Activated naive CD4-positive, alpha-beta T cell treated with anti-CD3 and anti-CD28 coated beads, Interleukin-2, amount 10 ng/mL, durations not matched to agents 7 days and 5 days (primary cell): Measurements from ENCODE around the gene SPTB.

ENCODE experiments used
- CTCF ChIA-PET: fragments of 350-600 bp; sonication (Branson Sonifier 250); formaldehyde crosslinking; loops from one replicate; lab custom pipeline; 2021; ENCODE audit warnings: antibody characterized with exemption; lab: Charles Lee
- DNase-seq: peaks from one replicate; pipeline ENCODE4 v3.0.0-alpha.2; 2020
- H3K27ac Mint-ChIP-seq: one replicate; pipeline ENCODE4 v1.8.0; 2021; ENCODE audit warnings: mild to moderate bottlenecking, moderate library complexity, mixed read lengths
- H3K27me3 Mint-ChIP-seq: one replicate; pipeline ENCODE4 v1.8.0; 2021; ENCODE audit warnings: mild to moderate bottlenecking, mixed read lengths
- H3K36me3 Mint-ChIP-seq: one replicate; pipeline ENCODE4 v1.8.0; 2021; ENCODE audit warnings: mixed read lengths
- H3K4me1 Mint-ChIP-seq: one replicate; pipeline ENCODE4 v1.8.0; 2021; ENCODE audit warnings: mixed read lengths
- H3K4me3 Mint-ChIP-seq: one replicate; pipeline ENCODE4 v1.8.0; 2021; ENCODE audit warnings: mild to moderate bottlenecking, moderate library complexity, mixed read lengths
- H3K9me3 Mint-ChIP-seq: one replicate; pipeline ENCODE4 v1.8.0; 2021; ENCODE audit warnings: mixed read lengths

SPTB gene

DNA sequence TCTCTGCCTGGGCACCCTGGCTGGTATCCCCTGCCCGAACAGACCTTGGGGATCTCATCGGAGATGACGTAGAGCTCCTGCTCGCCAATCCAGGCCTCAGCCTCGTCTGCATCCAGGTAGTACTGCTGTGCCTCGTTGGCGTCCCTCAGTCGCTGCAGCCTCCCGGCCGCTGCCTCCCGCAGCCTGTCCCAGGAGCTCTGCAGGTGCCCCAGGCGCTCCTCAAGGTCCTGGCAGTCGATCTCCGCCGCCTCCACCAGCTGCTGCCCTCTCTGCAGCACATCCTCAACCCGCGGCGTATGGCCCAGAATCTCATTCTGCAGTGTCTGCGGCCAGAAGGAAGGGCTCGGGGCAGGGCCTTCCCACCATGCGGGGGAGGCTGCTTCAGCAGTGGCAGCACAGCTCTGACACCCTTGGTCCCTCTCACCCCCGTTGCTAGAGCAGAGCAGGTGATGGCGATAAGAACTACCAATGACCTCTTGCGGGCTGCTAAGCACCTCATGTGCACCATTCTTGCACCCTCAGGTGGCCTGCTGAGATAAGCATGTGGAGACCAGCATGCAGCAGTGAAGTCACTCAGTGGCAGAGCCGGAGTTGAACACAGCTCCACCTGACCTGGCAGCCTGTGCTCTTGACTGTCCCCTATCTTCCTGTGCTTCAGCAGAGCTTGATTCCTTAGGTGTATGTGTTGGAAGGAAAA lies 104.5 kb downstream of the SPTB start:
- DNase-seq = no peak
- Mint-ChIP-seq H3K4me1 (peaks cover 16% of the 10 kb centered on the region), H3K36me3 (no peaks in the 10 kb centered on the region), H3K27ac (no peak overlapping the region), H3K27me3 (peaks cover 27% of the 10 kb centered on the region), H3K9me3 (no peaks in the 10 kb centered on the region), H3K4me3 (no peak overlapping the region)
- CTCF ChIA-PET = interaction anchor here (1.1 to 1.3 kb wide), 3 partner anchors 9 to 15 kb away, joined by 3 to 5 read pairs (median 4); no protein-coding TSS in a partner anchor

DNA sequence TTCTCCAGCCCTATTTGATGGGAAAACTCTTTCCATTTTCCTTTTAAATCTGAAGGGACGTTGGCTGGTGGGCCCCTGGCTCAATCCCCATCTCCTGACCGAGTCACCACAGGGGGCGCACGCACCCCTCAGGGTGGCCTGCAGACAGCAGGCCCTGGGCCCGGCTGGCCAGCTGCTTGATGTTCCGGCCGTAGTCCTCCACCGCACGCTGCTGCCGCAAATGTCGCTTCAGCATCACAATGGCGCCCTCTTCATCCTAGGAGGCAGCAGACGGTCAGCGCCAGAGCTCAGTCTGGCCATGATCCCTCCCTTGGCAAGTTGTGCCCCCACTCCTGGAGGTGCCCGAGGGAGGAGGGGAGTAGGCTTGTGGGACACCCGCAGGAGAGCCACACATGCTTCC lies 105.4 kb downstream of the SPTB start:
- Mint-ChIP-seq H3K4me1 (peaks cover 20% of the 10 kb centered on the region), H3K27me3 (peaks cover 23% of the 10 kb centered on the region), H3K4me3 (no peak overlapping the region), H3K36me3 (no peaks in the 10 kb centered on the region), H3K9me3 (no peaks in the 10 kb centered on the region), H3K27ac (no peak overlapping the region)
- CTCF ChIA-PET = no interaction called here
- no peak for DNase-seq

DNA sequence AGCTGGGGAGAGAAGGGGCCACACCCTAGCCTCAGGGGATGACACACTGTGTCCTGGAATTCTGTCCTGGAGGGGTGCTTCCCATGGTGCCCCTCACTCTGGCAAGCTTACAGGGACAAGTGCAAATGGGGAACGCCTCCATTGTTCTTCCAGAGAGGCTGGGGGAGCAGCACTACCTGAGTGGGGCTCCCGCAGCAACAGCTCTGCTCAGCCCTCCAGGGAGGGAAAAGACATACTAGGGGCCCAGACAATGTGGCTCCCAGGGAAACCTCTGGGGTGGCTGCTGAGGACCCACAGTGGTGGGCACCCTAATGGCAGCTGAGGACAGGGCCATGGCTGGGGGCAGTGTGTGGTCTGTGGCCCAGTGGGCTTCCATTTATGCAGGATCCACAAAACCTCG lies 106.1 kb downstream of the SPTB start:
- no peak overlapping the region for H3K27ac Mint-ChIP-seq
- no peaks in the 10 kb centered on the region for H3K36me3 Mint-ChIP-seq

DNA sequence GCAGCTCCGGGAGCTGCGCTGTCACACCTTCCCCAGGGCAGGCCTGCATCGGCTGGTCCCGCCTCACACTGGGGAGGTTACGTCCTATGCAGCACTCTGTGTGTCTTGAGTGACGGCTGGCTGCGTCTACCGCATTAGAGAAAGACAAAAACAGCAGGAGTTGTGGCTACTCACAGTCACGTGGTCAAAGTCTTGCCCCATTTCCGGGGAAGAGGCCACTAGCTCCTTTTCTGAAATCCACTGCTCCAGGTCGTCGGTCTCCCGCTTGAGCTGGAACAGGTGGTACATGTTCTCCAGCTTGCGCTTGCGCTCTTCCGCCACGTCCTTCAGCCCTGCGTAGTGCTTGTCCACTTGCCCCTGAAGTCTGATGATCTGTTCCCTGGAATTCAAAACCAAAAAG lies 106.7 kb downstream of the SPTB start:
- H3K27ac Mint-ChIP-seq = no peak overlapping the region
- peaks cover 20% of the 10 kb centered on the region for H3K4me1 Mint-ChIP-seq
- no peak overlapping the region for H3K4me3 Mint-ChIP-seq
- no peaks in the 10 kb centered on the region for H3K9me3 Mint-ChIP-seq
- no peak for DNase-seq
- H3K27me3 Mint-ChIP-seq = peaks cover 27% of the 10 kb centered on the region
- H3K36me3 Mint-ChIP-seq = no peaks in the 10 kb centered on the region
- CTCF ChIA-PET = interaction anchor here (1.5 to 3.7 kb wide), 3 partner anchors 8 to 118 kb away, joined by 3 to 15 read pairs (median 4); no protein-coding TSS in a partner anchor

More for the DNA sequence above, 106.1 kb downstream of the SPTB start:
- Mint-ChIP-seq H3K4me3 (no peak overlapping the region), H3K27me3 (peaks cover 27% of the 10 kb centered on the region), H3K4me1 (peaks cover 20% of the 10 kb centered on the region), H3K9me3 (no peaks in the 10 kb centered on the region)
- DNase-seq = no peak
- CTCF ChIA-PET = interaction anchor here (1.5 to 3.7 kb wide), 2 partner anchors 12 to 117 kb away, joined by 3 to 15 read pairs; no protein-coding TSS in a partner anchor

DNA sequence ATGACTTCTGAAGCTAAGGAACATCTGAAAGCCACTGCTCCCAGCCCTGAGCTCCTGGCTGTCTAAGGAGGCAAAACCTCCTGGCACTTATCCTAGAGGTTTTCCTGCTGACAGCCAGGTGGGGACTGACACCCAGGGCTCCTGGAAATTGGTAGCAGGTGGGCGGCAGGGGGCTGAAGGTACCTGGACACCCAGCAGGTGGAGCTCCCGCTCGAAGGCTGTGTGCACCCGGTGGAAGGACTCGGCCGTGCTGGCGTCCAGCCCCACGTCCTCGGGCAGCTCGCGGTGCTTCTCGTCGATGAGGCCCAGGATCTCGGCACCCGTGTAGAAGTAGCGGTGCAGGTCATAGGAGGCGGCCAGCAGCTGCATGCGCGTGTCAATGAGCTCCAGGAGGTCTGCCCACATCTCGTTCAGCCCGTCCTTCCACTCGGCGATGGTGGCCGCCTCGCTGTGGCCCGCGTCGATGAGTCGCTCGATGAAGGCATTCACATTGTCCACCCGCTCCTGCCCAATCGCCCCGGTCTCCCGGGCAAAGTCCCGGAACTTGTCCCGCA lies 107.2 kb downstream of the SPTB start:
- H3K27me3 Mint-ChIP-seq = peaks cover 27% of the 10 kb centered on the region
- no peak overlapping the region for H3K4me3 Mint-ChIP-seq
- H3K36me3 Mint-ChIP-seq = no peaks in the 10 kb centered on the region
- no peak overlapping the region for H3K27ac Mint-ChIP-seq
- H3K4me1 Mint-ChIP-seq = peaks cover 20% of the 10 kb centered on the region
- no peaks in the 10 kb centered on the region for H3K9me3 Mint-ChIP-seq
- no peak for DNase-seq
- CTCF ChIA-PET = interaction anchor here (0.9 to 3.7 kb wide), 6 partner anchors 9 to 118 kb away, joined by 3 to 15 read pairs (median 4); no protein-coding TSS in a partner anchor

DNA sequence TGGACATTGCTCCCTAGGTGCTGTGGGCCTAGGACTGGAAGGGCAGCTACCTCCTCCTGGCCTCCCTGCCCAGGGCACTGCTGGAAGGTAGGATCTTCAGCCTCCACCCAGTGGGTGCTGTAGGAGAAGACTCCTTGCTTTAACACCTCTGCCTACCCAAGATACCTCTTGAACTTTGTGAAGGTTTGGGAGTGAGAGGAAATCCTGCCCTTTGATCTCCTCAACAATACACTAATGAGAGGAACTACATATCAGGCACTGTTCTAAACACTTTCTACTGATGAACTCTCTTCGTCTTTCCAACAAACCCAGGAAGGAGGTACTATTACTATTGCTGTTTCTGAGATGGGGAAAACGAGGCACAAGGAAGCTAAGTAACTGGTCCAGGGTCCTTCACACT lies 108.5 kb downstream of the SPTB start:
- H3K4me3 Mint-ChIP-seq = no peak overlapping the region
- no peaks in the 10 kb centered on the region for H3K36me3 Mint-ChIP-seq
- no peaks in the 10 kb centered on the region for H3K9me3 Mint-ChIP-seq
- CTCF ChIA-PET = interaction anchor here (1.3 to 3.7 kb wide), 3 partner anchors 9 to 120 kb away, joined by 4 to 15 read pairs (median 4); no protein-coding TSS in a partner anchor
- no peak overlapping the region for H3K27ac Mint-ChIP-seq
- peaks cover 23% of the 10 kb centered on the region for H3K27me3 Mint-ChIP-seq
- H3K4me1 Mint-ChIP-seq = peaks cover 20% of the 10 kb centered on the region
- DNase-seq = no peak

DNA sequence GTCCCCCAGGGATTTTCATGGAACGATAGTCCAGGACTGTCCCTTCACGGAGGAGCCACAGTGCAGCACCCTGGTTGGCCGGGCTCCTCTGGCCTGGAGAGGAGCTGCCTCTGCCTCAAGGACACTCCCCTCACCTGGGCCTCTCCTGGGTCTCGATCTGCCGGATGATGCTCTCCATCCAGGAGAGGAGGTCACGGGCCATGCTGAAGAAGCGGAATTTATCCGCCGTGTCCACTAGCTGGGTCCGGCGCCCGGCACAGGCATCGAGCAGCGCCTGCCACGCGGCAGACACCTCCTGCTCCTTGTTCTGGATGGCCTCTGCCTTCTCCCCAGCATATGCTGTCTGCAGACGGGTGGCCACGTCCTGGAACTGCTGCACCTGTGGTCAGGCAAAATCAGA lies 109.0 kb downstream of the SPTB start:
- Mint-ChIP-seq H3K4me3 (no peak overlapping the region), H3K27me3 (peaks cover 23% of the 10 kb centered on the region), H3K36me3 (no peaks in the 10 kb centered on the region), H3K4me1 (peaks cover 24% of the 10 kb centered on the region), H3K9me3 (no peaks in the 10 kb centered on the region), H3K27ac (no peak overlapping the region)
- no peak for DNase-seq
- CTCF ChIA-PET = interaction anchor here (3.7 kb wide), 1 partner anchor 120 kb away, joined by 15 read pairs; no protein-coding TSS in a partner anchor

DNA sequence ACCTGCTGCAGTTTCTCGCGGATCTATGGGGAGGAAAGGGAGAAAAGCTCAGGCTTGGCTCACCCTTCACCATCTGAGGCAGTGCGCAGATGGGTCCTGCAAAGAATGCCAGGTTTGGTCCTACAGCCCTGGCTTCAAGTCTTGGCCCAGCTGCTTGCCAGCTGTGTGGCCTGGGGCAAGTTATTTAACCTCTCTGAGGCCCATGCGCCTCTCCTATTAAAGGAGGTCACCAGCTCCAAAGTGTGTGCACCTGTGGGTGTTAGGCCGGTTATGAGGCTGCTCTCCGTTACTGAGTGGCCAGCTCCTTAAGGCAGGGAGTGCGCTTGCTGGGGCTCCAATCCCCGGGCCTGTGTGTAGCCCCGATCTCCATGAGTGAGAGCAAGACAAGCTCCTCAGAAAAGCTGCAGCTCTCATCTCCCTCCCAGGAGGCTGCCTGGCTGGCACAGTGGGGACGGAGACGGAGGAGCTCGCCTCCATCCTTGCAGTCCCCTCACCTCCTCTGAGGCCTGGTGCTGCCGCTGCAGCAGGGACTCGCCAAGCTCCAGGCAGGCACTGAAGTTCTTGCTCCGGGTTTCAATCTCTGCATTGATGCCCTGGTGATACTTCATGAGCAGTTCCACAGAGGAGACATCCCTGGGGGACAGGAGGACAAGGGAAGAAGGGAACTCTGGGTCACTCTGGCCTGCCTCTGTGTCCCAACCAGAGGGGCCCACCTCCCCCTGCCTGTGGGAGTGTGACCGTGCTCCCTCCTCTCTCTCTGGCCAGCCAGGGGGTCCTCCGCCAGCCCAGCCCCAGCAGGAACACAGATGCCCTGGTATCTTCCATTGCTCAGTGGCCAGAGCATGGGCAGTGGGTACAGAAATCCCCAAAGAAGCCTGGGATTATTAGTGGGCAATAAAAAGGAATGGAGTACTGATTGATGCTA lies 110.3 kb downstream of the SPTB start:
- CTCF ChIA-PET = no interaction called here
- H3K4me1 Mint-ChIP-seq = peaks cover 29% of the 10 kb centered on the region
- no peaks in the 10 kb centered on the region for H3K36me3 Mint-ChIP-seq
- no peak overlapping the region for H3K27ac Mint-ChIP-seq
- H3K4me3 Mint-ChIP-seq = no peak overlapping the region
- peaks cover 18% of the 10 kb centered on the region for H3K27me3 Mint-ChIP-seq
- no peak for DNase-seq
- H3K9me3 Mint-ChIP-seq = no peaks in the 10 kb centered on the region

DNA sequence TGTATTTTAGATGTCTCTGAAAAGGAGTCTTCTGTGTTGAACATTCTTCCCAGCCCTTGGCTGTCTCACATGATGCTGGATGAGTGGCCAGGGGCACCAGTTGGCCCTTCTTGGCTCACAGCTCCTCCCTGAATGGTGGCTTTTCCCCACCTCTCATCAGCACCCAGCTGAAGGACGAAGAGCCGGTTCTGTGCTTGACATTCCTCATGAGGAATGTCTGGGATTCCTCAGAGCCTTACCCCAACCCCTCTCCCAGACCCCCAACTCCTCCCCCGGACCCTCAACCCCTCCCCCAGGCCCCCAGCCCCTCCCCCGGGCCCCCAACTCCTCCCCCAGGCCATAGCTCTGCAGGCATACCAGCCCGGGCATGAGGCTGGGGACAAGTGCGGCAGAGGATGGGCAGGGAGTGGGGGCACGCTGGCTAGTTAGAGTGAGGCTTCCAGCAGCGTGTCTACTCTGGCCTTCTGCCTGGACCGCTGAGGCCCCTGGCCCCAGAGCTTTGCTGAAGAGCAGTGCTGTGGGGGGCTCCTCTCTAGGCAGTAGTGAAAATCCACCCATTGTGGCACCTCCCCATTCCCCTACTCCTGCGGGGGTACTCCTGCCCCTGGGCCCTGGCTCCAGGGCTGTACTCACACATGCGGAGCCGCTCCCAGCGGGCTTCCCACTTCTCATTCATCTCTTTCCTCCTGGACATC lies 111.2 kb downstream of the SPTB start:
- CTCF ChIA-PET = no interaction called here
- peaks cover 37% of the 10 kb centered on the region for H3K4me1 Mint-ChIP-seq
- no peak for DNase-seq
- no peaks in the 10 kb centered on the region for H3K9me3 Mint-ChIP-seq
- no peak overlapping the region for H3K4me3 Mint-ChIP-seq
- peaks cover 22% of the 10 kb centered on the region for H3K27me3 Mint-ChIP-seq
- H3K36me3 Mint-ChIP-seq = no peaks in the 10 kb centered on the region
- no peak overlapping the region for H3K27ac Mint-ChIP-seq

DNA sequence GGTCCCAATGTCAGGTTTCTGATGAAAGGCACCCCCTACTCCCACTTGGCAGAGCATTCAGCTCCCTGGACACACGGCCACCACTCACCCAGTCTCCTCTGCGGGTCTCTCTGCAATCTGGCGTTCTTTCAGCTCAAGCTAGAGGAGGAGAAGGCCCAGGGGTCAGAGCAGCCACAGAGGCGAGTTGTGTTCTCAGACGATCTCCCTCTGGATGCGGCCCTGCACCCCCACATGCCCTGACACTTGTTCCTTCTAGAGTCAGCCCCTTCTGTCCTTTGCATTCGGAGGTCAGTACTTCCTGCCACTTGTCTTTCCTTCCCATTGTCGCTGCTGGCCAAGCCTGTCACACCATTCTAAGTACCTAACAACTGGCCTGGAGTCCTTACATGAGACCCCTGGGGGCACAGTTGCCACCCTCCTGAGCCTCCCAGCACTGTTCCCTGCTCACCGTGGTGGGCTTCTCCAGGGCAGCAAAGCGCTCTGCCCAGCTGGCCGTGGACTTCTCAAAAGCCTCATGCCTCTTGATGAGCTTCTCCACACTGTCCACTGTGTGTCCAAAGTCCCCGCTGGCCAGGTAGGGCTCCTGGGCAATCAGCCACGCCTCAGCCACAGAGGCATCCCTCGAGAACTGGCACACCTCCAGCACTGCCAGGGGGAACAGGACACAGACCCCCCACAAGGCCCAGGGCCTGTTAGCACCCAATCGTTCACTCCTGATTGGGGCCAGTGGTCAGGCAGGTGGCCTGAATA lies 112.3 kb downstream of the SPTB start:
- peaks cover 46% of the 10 kb centered on the region for H3K4me1 Mint-ChIP-seq
- no peak overlapping the region for H3K4me3 Mint-ChIP-seq
- CTCF ChIA-PET = interaction anchor here (1.0 kb wide), 1 partner anchor 124 kb away, joined by 3 read pairs; no protein-coding TSS in a partner anchor
- H3K27ac Mint-ChIP-seq = no peak overlapping the region
- H3K36me3 Mint-ChIP-seq = no peaks in the 10 kb centered on the region
- H3K27me3 Mint-ChIP-seq = peaks cover 29% of the 10 kb centered on the region
- no peaks in the 10 kb centered on the region for H3K9me3 Mint-ChIP-seq
- no peak for DNase-seq

DNA sequence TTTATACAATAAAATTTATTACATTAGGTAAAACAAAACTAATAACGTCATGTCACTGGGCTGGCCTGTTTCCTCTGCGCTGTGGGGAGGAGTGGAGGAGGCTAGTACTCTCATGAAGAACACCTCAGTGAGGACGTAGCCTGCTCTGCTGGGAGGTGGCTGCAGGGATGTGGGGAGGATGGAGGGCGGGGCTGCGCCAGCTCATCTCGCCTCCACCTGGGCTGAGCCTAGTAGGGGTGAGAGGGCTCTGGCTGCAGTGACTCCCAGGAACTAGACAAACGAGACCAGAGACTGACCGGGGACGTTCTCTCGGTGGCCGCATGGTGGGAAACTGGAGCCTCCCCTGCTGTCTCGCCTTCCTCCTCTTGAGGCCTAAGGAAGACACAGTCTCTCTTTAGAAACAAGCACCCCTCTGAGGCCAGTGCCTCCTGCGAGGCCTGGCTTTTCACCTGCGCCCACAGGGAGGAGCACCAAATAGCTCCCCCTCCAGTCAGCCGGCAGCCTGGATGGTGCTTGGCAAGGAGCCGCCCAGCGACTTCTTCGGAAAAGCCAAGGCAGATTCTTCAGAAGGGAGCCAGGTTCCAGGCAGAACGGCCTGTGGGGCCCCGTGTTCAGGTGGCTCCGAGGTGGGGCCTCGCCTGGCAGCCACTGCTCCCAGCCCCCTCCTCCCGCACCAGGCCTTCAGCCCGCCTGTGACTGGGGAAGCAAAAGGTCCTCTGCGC lies 113.1 kb downstream of the SPTB start:
- H3K9me3 Mint-ChIP-seq = no peaks in the 10 kb centered on the region
- H3K27me3 Mint-ChIP-seq = peaks cover 37% of the 10 kb centered on the region
- H3K27ac Mint-ChIP-seq = no peak overlapping the region
- no peaks in the 10 kb centered on the region for H3K36me3 Mint-ChIP-seq
- no peak for DNase-seq
- CTCF ChIA-PET = interaction anchor here (1.0 kb wide), 1 partner anchor 125 kb away, joined by 3 read pairs; no protein-coding TSS in a partner anchor
- peaks cover 47% of the 10 kb centered on the region for H3K4me1 Mint-ChIP-seq
- H3K4me3 Mint-ChIP-seq = no peak overlapping the region

DNA sequence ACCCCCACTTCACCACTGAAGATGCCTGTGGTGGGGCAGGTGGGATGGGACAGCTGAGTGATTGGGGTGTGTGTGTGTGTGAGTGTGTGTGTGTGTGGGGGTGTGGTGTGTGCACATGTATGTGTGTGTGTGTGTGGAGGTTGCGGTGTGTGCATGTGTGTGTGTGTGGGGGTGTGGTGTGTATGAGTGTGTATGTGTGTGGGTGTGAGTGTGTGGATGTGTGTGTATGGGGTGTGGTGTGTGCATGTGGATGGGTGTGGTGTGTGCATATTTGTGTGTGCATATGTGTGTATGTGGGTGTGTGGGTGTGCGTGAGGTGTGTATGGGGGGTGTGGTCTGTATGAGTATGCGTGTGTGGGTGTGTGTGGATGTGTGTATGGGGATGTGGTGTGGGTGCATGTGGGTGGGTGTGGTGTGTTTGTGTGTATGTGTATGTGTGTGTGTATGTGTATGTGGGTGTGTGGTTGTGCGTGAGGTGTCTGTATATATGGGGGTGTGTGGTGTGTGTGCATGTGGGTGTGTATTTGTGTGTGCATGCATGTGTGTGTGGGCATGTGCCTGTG lies 113.9 kb downstream of the SPTB start:
- Mint-ChIP-seq H3K36me3 (no peaks in the 10 kb centered on the region), H3K9me3 (no peaks in the 10 kb centered on the region), H3K4me3 (no peak overlapping the region), H3K27me3 (peaks cover 43% of the 10 kb centered on the region), H3K27ac (no peak overlapping the region), H3K4me1 (peaks cover 43% of the 10 kb centered on the region)
- CTCF ChIA-PET = interaction anchor here (1.1 to 8.2 kb wide), 6 partner anchors 15 to 223 kb away, joined by 3 to 104 read pairs (median 4); no protein-coding TSS in a partner anchor
- no peak for DNase-seq
